ENCODE measurements around the gene PHLDA3. TPM values are rescaled to one million over a fixed set of nuclear protein-coding genes. Genes with fewer than 3 reads are reported as not detected.
"Not testable (repeated sequence)": the region's sequence is repeated elsewhere in the genome, so short reads cannot be mapped to it uniquely, and the experiment has no call there.

The PHLDA3 gene
- total and polyA plus RNA-seq, 4 donors, result 12.8 to 73.2 (median 38.9) TPM

GRCh38 chr1:201493757-201494617, 25.0 kb upstream of the PHLDA3 start:
- no peak for ATAC-seq (ENCODE audit: insufficient read depth, low FRiP score)
- WGBS, 2 donors, result 16 to 24% methylated on average over 15 of the region's 15 CpGs
- H3K4me3 ChIP-seq, result no peak overlapping the region

DNA sequence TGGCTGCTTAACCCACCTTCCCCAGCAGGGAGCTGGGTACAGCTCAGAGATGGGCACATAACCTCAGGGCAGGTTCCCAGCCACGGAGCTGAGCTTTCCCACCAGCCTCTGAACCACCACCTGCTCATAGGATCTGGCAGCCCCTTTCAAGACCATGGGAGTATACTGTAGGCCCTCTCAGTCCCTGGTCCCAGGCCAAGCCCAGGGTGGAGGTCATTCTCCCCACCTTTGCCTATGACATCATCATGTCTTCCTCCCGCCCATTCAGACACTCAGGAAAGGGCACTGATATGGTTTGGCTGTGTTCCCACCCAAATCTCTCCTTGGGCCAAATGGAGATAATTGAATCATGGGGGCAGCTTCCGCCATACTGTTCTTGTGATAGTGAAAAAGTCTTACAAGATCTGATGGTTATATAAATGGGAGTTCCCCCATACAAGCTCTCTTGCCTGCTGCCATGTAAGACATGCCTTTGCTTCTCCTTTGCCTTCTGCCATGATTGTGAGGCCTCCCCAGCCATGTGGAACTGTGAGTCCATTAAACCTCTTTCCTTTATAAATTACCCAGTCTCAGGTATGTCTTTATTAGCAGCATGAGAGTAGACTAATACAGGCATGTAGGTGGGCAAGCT, 24.2 kb upstream of the PHLDA3 start:
- not testable (repeated sequence) for ATAC-seq (ENCODE audit: insufficient read depth, low FRiP score); H3K9me3 ChIP-seq (ENCODE audit: control insufficient read depth in 4 of 4, insufficient read depth in 3 of 4, low read length in 3 of 4); H3K4me3 ChIP-seq; DNase-seq; H3K27me3 ChIP-seq (ENCODE audit: control insufficient read depth in 3 of 3, insufficient read depth in 3 of 3, low read length in 2 of 3); H3K9ac ChIP-seq (ENCODE audit: insufficient read depth in 1 of 2, low read length in 2 of 2)
- peaks cover 0 to 40% (median 35%) of the 10 kb centered on the region in 4 donors for H3K36me3 ChIP-seq (ENCODE audit: control insufficient read depth in 4 of 4, insufficient read depth in 4 of 4, low read length in 4 of 4)
- H3K27ac ChIP-seq (ENCODE audit: low read depth in 1 of 2, low read length in 1 of 2), result peak overlapping the region in 1 of 2 donors; percentile 74
- 83 to 84% methylated on average over 3 of the region's 3 CpGs for whole genome bisulfite sequencing, 2 donors
- H3K4me1 ChIP-seq (ENCODE audit: control insufficient read depth in 5 of 5, insufficient read depth in 5 of 5, low read length in 5 of 5), result peaks cover 25 to 87% (median 51%) of the 10 kb centered on the region in 5 donors

More at GRCh38 chr1:201493757-201494617, 25.0 kb upstream of the PHLDA3 start:
- H3K4me1 ChIP-seq (ENCODE audit: control insufficient read depth in 5 of 5, insufficient read depth in 5 of 5, low read length in 5 of 5), result peaks cover 25 to 85% (median 48%) of the 10 kb centered on the region in 5 donors
- peak; percentile 93 to 98 (median 98) for DNase-seq
- no peak overlapping the region for H3K9ac ChIP-seq (ENCODE audit: insufficient read depth in 1 of 2, low read length in 2 of 2)
- H3K36me3 ChIP-seq (ENCODE audit: control insufficient read depth in 4 of 4, insufficient read depth in 4 of 4, low read length in 4 of 4), result peaks cover 0 to 35% (median 34%) of the 10 kb centered on the region in 4 donors
- H3K27me3 ChIP-seq (ENCODE audit: control insufficient read depth in 3 of 3, insufficient read depth in 3 of 3, low read length in 2 of 3), result no peaks in the 10 kb centered on the region
- H3K27ac ChIP-seq (ENCODE audit: low read depth in 1 of 2, low read length in 1 of 2), result peak overlapping the region in 1 of 2 donors; percentile 74
- TF ChIP-seq, protein P1, sequence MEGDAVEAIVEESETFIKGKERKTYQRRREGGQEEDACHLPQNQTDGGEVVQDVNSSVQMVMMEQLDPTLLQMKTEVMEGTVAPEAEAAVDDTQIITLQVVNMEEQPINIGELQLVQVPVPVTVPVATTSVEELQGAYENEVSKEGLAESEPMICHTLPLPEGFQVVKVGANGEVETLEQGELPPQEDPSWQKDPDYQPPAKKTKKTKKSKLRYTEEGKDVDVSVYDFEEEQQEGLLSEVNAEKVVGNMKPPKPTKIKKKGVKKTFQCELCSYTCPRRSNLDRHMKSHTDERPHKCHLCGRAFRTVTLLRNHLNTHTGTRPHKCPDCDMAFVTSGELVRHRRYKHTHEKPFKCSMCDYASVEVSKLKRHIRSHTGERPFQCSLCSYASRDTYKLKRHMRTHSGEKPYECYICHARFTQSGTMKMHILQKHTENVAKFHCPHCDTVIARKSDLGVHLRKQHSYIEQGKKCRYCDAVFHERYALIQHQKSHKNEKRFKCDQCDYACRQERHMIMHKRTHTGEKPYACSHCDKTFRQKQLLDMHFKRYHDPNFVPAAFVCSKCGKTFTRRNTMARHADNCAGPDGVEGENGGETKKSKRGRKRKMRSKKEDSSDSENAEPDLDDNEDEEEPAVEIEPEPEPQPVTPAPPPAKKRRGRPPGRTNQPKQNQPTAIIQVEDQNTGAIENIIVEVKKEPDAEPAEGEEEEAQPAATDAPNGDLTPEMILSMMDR (IDR thresholded peaks at IDR 0.05; ENCODE audit: control extremely low read depth, extremely low read depth), result no peak
- H3K9me3 ChIP-seq (ENCODE audit: control insufficient read depth in 4 of 4, insufficient read depth in 3 of 4, low read length in 3 of 4), result peaks cover 0 to 1% (median 0%) of the 10 kb centered on the region in 4 donors

- ATAC-seq (ENCODE audit: insufficient read depth, low FRiP score), result no peak
- TF ChIP-seq, protein P1 (IDR thresholded peaks at IDR 0.05; ENCODE audit: control extremely low read depth, extremely low read depth), result no peak
- H3K36me3 ChIP-seq (ENCODE audit: control insufficient read depth in 4 of 4, insufficient read depth in 4 of 4, low read length in 4 of 4), result peaks cover 0 to 51% (median 44%) of the 10 kb centered on the region in 4 donors
These were observed 23.0 kb upstream of the PHLDA3 start for GRCh38 chr1:201491896-201492511.

More at GRCh38 chr1:201491896-201492511, 23.0 kb upstream of the PHLDA3 start:
- 73 to 96% methylated on average over 3 of the region's 3 CpGs for WGBS, 2 donors
- Histone ChIP-seq H3K4me1 (ENCODE audit: control insufficient read depth in 5 of 5, insufficient read depth in 5 of 5, low read length in 5 of 5) (peaks cover 25 to 88% (median 50%) of the 10 kb centered on the region in 5 donors), H3K9me3 (ENCODE audit: control insufficient read depth in 4 of 4, insufficient read depth in 3 of 4, low read length in 3 of 4) (peaks cover 0 to 1% (median 0%) of the 10 kb centered on the region in 4 donors), H3K27me3 (ENCODE audit: control insufficient read depth in 3 of 3, insufficient read depth in 3 of 3, low read length in 2 of 3) (no peaks in the 10 kb centered on the region), H3K27ac (ENCODE audit: low read depth in 1 of 2, low read length in 1 of 2) (peak overlapping the region in 1 of 2 donors; percentile 65), H3K4me3 (no peak overlapping the region), H3K9ac (ENCODE audit: insufficient read depth in 1 of 2, low read length in 2 of 2) (no peak overlapping the region)
- DNase-seq, result peak in 1 of 3 donors; percentile 44
